HL-60 (cell line): ENCODE results near the gene GET4.

Source experiments
- DNase-seq, 2 experiments: peaks; one replicate each; pipeline ENCODE4 v3.0.0-alpha.2; 2010 to 2020; ENCODE audit warnings: low read depth in 1 of 2, low spot score in 1 of 2
- H3K27ac ChIP-seq: fragments of 250-450 bp; sonication (Bioruptor Pico); replicated peaks from 2 replicates; pipeline ENCODE4 v1.5.1; 2020; ENCODE audit warnings: mild to moderate bottlenecking, moderate library complexity
- H3K27me3 ChIP-seq: fragments of 250-450 bp; sonication (Bioruptor Pico); 2 replicates; pipeline ENCODE4 v1.5.1; 2021; ENCODE audit warnings: mild to moderate bottlenecking, moderate library complexity; ENCODE audit not compliant: insufficient read depth, poor library complexity, severe bottlenecking
- H3K4me3 ChIP-seq: replicated peaks from 2 replicates; pipeline ENCODE4 v1.5.1; 2011; ENCODE audit warnings: mild to moderate bottlenecking, control low read depth, low read length; ENCODE audit not compliant: insufficient read depth
- CTCF ChIP-seq: IDR thresholded peaks from one replicate; pipeline ENCODE4 v1.5.1; 2011; ENCODE audit warnings: low read length, control low read depth, inconsistent platforms; ENCODE audit not compliant: insufficient read depth
- GABPA ChIP-seq: IDR thresholded peaks from 2 replicates; pipeline ENCODE4 v1.6.1; 2012; ENCODE audit warnings: low read depth
- POLR2AphosphoS5 ChIP-seq: IDR thresholded peaks from 2 replicates; pipeline ENCODE4 v1.6.1; 2012; ENCODE audit warnings: low read depth
- REST ChIP-seq: IDR thresholded peaks from 2 replicates; pipeline ENCODE4 v1.6.1; 2012; ENCODE audit warnings: low read depth; ENCODE audit not compliant: insufficient replicate concordance
- SPI1 ChIP-seq: IDR thresholded peaks from 2 replicates; pipeline ENCODE4 v1.6.1; 2012; ENCODE audit warnings: low read depth, mild to moderate bottlenecking, borderline replicate concordance

Gene GET4

GRCh38 chr7:901041-901387, 24.7 kb downstream of the GET4 start:
- TF ChIP-seq GABPA, result no peak
- TF ChIP-seq POLR2AphosphoS5, result no peak
- no peak for TF ChIP-seq REST
- TF ChIP-seq SPI1, result no peak
- TF ChIP-seq CTCF, result no peak
- H3K27me3 ChIP-seq, result no peaks in the 10 kb centered on the region
- H3K27ac ChIP-seq, result no peak overlapping the region
- H3K4me3 ChIP-seq, result no peak overlapping the region
- DNase-seq, result no peak

GRCh38 chr7:901388-902154, 25.2 kb downstream of the GET4 start:
- peak in 1 of 2 experiments; percentile 70 for DNase-seq
- TF ChIP-seq SPI1 (no peak), REST (no peak), CTCF (no peak), POLR2AphosphoS5 (no peak), GABPA (no peak)
- H3K27ac ChIP-seq, result no peak overlapping the region
- H3K27me3 ChIP-seq, result no peaks in the 10 kb centered on the region
- H3K4me3 ChIP-seq, result no peak overlapping the region

- no peak for TF ChIP-seq POLR2AphosphoS5
- TF ChIP-seq SPI1, result no peak
- no peak for TF ChIP-seq CTCF
- TF ChIP-seq GABPA, result no peak
- no peak for TF ChIP-seq REST
- no peaks in the 10 kb centered on the region for H3K27me3 ChIP-seq
- no peak for DNase-seq
- no peak overlapping the region for H3K4me3 ChIP-seq
- H3K27ac ChIP-seq, result no peak overlapping the region
Measured at GRCh38 chr7:902996-903395, 26.6 kb downstream of the GET4 start.
